Measurements from ENCODE around the gene MSGN1.

MSGN1 gene

GRCh38 chr2:17816396-17817245 lies at the start of gene MSGN1:
Gene MSGN1, plus strand, starts transcription at chr2:17816460. Its CDS starts 59 bp downstream, at chr2:17816519.
- DNase-seq: no peak

DNA sequence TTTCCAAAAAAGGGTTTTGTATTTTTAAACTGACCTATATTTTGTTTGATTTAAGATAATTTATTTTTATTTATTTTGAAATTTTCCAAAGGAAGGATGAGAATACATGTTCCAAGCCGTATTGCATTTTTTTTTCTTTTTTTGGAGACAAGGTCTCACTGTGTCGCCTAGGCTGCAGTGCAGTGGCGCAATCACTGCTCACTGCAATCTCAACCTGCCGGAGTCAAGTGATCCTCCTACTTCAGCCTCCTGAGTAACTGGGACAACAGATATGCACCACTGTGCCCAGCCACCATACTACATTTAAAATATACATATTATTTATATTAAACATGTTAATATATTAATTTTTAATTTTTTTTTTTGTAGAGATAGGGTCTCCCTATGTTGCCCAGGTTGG lies 47.4 kb upstream of the MSGN1 start:
- no peak for DNase-seq

GRCh38 chr2:17771956-17772355 lies 44.3 kb upstream of the MSGN1 start:
- DNase-seq: no peak

DNA sequence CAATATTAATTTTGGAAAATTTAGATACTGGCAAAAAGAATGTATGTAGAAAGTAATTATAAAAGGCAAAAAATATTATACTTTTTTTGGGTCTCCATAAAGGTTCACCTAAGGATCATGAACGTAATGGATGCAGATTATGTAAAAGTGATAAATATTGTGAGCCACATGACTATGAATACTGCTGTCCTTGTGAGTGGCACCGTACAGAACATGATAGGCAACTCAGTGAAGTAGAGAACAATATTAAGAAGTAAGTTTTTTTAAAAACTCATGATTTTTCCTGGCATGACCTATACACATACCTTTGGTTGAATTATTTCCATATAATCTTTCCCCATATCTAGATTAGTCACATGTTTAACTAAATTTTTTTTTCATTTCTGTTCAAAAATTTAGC lies 43.7 kb upstream of the MSGN1 start:
- DNase-seq: no peak

- no peak for DNase-seq
Measured at GRCh38 chr2:17780546-17780945, 35.7 kb upstream of the MSGN1 start.

DNA sequence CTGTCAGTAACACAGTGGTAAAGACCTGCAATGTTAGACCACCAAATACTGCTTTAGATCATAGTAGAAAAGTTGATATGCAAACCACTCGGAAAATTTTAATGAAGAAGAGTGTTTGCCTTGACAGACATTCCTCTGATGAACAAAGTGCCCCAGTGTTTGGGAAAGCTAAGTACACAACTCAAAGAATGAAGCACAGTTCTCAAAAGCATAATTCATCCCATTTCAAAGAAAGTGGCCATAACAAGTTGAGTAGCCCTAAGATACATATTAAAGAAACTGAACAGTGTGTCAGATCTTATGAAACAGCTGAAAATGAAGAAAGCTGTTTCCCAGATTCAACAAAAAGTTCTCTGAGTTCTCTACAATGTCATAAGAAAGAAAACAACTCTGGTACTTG lies 34.8 kb upstream of the MSGN1 start:
- DNase-seq: no peak

- no peak for DNase-seq
Measured at GRCh38 chr2:17786727-17787126, 29.5 kb upstream of the MSGN1 start.

- DNase-seq: no peak
Measured at GRCh38 chr2:17788773-17789172, 27.5 kb upstream of the MSGN1 start.

DNA sequence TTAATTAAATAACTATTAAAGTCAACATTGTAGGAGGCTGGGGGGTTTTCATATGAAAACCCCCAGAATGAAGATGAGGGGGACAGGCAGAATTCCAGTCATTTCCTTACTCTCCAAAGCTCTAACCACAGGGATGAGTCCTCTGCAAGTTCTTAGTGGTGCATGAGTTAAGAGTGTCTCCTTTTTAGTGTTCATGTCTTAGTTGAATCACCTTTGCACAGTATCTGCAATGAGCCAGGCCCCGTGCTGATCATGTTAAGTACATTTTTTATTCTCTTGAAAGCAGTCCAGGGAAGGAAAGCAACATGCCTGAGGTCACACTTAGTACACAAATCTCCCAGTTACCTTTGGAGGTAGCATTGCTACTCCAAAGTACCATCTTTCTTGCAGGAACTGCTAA lies 25.7 kb upstream of the MSGN1 start:
- no peak for DNase-seq

- no peak for DNase-seq
Measured at GRCh38 chr2:17791121-17791816, 25.0 kb upstream of the MSGN1 start.

DNA sequence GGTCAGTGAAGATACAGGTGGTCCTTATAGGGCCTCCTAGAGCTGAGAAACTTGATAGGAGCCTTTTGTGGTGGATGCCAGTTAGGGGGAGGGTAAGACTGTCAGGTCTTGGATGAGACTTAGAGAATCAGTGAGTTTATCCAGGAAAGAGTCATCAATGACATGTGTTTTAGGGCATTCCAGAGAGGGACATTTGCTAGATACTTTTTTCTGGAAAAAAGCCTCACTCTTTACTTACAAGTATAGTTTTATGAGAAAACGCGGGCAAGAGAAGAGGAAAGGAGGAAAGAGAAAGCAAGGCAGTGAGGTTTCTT lies 24.5 kb upstream of the MSGN1 start:
- no peak for DNase-seq

GRCh38 chr2:17792515-17792914 lies 23.7 kb upstream of the MSGN1 start:
- no peak for DNase-seq

DNA sequence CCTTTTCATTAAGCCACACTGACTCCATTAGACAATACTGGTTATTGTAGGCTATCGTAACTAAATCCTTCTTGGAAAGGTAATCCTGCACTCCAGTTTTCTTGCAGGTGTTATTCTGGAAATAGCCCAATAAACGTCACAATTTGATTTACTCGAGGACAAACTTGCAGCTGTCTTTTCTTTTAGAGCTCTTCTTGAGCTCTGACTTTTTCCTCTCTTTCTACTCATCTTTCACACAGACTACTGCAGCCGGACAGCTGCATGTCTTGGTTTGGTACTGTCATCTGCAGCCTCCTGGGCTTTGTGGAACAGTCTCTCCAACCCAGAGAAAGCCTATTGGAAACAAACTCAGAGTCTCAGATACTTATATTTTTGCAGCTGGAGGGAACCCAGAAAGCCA lies 23.0 kb upstream of the MSGN1 start:
- DNase-seq: no peak

- no peak for DNase-seq
Measured at GRCh38 chr2:17793803-17794354, 22.4 kb upstream of the MSGN1 start.

GRCh38 chr2:17795309-17795708 lies 21.0 kb upstream of the MSGN1 start:
- no peak for DNase-seq

DNA sequence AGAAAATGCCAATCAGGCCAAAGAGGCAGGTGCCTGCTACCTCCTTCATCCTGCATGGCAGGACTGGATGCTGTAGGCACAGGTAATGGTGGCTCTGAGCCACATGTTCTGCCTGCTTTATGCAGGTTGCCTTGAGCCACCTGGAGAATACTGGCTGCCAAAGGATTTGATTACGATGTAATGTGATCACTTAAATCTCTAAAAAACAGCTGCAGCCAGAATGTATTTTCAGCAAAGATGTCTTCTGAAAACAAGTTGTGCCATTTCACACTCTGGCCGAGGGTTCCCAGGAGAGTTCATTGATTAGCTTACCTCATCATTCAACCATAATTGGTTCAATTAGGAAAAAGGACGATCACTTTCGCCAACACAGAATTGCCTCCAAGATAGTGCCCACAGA lies 17.9 kb upstream of the MSGN1 start:
- no peak for DNase-seq

DNA sequence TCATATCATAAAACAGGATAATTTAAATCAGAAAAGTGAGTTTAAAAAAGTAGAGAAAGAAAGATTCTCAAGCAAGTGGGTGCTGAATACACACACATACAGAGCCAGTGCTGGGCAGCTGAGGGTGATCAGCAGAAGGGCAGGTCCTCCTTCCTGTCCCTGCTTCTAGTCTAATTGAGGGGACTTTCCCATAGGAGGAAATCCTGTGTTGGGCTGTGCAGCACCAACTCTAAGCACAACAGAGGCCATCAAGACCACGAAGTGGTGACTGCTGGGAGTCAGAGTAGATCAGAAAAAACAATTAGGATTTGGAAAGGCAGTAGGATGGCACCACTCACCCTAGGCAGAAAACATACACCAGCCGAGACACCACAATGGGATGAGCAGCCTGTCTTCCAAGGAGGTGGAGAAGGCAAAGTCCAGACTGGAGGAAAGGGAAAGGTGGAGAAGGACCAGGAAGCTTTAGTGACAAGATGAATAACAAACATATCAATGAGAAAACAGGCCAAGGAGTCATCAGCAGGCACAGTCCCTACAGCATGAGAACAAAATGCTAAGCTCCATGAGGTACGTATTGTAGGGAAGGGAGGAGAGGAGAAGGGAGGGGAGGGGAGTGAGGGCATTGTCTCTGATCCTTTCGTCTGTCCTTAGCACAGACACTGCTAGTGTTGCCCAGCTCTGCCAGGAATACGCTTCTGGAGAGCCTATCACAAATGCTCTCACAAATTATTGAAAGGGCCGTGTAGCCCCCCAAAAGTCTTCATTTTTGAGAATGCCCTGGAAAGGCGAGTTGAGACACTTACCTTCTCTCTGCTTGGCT lies 16.7 kb upstream of the MSGN1 start:
- no peak for DNase-seq

GRCh38 chr2:17800219-17800618 lies 16.0 kb upstream of the MSGN1 start:
- no peak for DNase-seq

DNA sequence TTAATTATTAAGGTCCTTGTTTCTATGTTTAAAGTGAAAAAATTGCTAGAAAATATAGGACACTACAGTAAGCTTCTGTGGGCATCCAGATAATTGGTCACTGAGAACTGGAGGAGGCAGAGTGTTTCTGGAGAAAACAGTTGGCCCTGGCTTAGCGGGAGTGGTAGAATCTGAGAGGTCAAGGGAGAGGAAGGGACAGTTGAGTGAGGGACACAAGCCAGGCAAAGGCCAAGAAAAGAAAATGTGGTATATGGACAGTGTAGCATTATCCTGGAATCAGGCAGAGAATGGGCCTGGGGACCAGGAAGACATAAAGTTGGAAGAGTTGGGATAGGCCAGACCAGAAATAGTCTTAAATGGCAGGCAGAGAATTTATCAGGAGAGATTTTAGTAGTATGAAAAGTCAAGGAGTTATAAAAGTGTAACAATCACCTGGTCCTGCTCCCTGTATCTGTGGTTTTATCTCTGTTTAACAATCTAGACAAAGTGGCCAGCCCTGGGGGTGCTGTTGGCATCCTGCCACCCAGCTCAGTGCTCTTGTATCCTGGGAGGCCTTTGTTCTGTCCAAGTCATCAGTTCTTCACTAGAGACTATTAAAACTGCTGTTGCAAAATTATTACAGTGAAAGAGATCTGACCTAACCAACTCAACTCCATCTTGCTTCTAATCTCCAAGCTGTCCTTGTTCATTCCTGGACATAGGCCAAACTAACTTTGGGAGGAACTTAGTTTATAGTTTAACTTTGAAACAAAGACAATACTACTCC lies 15.4 kb upstream of the MSGN1 start:
- DNase-seq: no peak

DNA sequence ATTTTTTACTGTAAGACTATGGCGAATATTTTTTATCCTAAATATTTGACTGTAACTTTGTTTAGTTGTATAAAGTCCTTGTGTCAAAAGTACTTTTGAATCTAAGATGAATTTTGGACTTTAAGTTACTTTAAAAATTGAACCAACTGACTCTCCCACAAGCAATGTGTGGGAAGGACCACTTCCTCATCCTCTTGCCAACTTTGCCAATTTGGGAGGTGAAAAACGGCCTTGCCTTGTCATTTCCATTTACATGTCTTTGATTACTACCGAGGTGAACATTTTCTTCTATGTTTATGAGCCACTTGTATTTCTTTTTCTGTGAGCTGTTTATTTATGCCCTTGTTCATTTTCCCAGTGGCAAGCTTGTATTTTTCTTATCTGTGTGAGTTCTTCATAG lies 12.8 kb upstream of the MSGN1 start:
- no peak for DNase-seq

- no peak for DNase-seq
Measured at GRCh38 chr2:17804358-17804757, 11.9 kb upstream of the MSGN1 start.

DNA sequence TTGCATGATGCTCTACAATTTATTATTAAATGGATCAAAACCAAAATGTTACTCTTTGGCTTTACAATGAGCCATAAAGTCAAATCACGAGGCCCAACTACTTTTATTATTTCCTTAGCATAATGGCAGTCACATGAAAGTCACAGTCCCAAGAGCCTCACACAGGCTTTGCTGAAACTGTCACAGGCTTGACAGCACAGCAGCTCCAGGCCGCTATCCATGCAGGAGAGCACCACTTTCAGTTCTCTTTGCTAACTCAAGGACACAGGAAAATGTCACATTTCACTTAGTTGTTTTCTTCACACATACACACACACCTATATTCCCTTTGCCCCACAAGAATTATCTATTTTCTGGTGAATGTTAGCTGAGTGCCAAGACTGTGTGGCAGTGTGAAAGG lies 11.1 kb upstream of the MSGN1 start:
- DNase-seq: no peak

All from CD4-positive, alpha-beta T cell treated with Interleukin-6 for 4 hours (primary cell).